ENCODE results near the gene TDRD10.

- TF ChIP-seq POLR2A (IDR thresholded peaks at IDR 0.05; ENCODE audit: low read depth, low read length) (no peak), POLR2AphosphoS5 (IDR thresholded peaks at IDR 0.05; ENCODE audit: low read depth, low read length) (no peak)
These were observed 63.9 kb downstream of the TDRD10 start for GRCh38 chr1:154565876-154566275.
